Measurements from ENCODE around the gene ACTL9.
"Not testable (repeated sequence)": the region's sequence is repeated elsewhere in the genome, so short reads cannot be mapped to it uniquely, and the experiment has no call there.

Gene ACTL9

GRCh38 chr19:8698433-8699063 is at the start of gene ACTL9:
ACTL9 (minus strand) TSS chr19:8698795; CDS start chr19:8698701, 94 bp downstream.
- DNase-seq: no peak

GRCh38 chr19:8739291-8740065 is 40.9 kb upstream of the ACTL9 start:
- DNase-seq: not testable (repeated sequence)

GRCh38 chr19:8738377-8738776 is 39.8 kb upstream of the ACTL9 start:
- no peak for DNase-seq

GRCh38 chr19:8731428-8732169 is 33.0 kb upstream of the ACTL9 start:
- DNase-seq: no peak

- no peak for DNase-seq
Observed at GRCh38 chr19:8724276-8724675, 25.7 kb upstream of the ACTL9 start.

- DNase-seq: no peak
Observed at GRCh38 chr19:8722032-8722431, 23.4 kb upstream of the ACTL9 start.

GRCh38 chr19:8721334-8721733 is 22.7 kb upstream of the ACTL9 start, which contains the start of gene OR2Z1:
OR2Z1 (plus strand) TSS chr19:8721634; CDS start chr19:8731029, 9,395 bp downstream.
- DNase-seq: no peak

- not testable (repeated sequence) for DNase-seq
Observed at GRCh38 chr19:8710337-8710736, 11.7 kb upstream of the ACTL9 start.

GRCh38 chr19:8705742-8706141 is 7.1 kb upstream of the ACTL9 start:
- no peak for DNase-seq

GRCh38 chr19:8705304-8705703 is 6.7 kb upstream of the ACTL9 start:
- DNase-seq: not testable (repeated sequence)

GRCh38 chr19:8703223-8703622 is 4.6 kb upstream of the ACTL9 start:
- no peak for DNase-seq

- no peak for DNase-seq
Observed at GRCh38 chr19:8702350-8702749, 3.8 kb upstream of the ACTL9 start.

GRCh38 chr19:8700956-8701355 is 2.4 kb upstream of the ACTL9 start:
- no peak for DNase-seq

GRCh38 chr19:8699908-8700307 is 1.3 kb upstream of the ACTL9 start:
- DNase-seq: no peak

GRCh38 chr19:8697671-8698432 is 743 bp downstream of the ACTL9 start:
- DNase-seq: peak in 1 of 3 experiments; percentile 1

GRCh38 chr19:8696993-8697392 is 1.6 kb downstream of the ACTL9 start:
- no peak for DNase-seq

GRCh38 chr19:8695911-8696310 is 2.7 kb downstream of the ACTL9 start:
- no peak for DNase-seq

GRCh38 chr19:8695501-8695900 is 3.1 kb downstream of the ACTL9 start:
- DNase-seq: no peak

GRCh38 chr19:8690753-8691539 is 7.6 kb downstream of the ACTL9 start:
- DNase-seq: no peak

- no peak for DNase-seq
Observed at GRCh38 chr19:8688930-8689329, 9.7 kb downstream of the ACTL9 start.

- DNase-seq: no peak
Observed at GRCh38 chr19:8686549-8686948, 12.0 kb downstream of the ACTL9 start.
